ENCODE data around the gene RPS10.

RPS10 gene

GRCh38 chr6:34391473-34391785, 34.4 kb downstream of the RPS10 start:
- no peak for DNase-seq (ENCODE audit: low spot score)
- no peak for ATAC-seq (ENCODE audit: low read depth)
- Histone ChIP-seq H3K36me3 (ENCODE audit: low read depth) (peaks cover 2% of the 10 kb centered on the region; the same call in 1 of the 2 replicates), H3K27ac (ENCODE audit: poor library complexity, severe bottlenecking) (peak overlapping the region; percentile 84), H3K4me1 (ENCODE audit: insufficient read depth, poor library complexity, severe bottlenecking) (peaks cover 5% of the 10 kb centered on the region), H3K9me3 (ENCODE audit: severe bottlenecking) (no peaks in the 10 kb centered on the region), H3K4me3 (ENCODE audit: severe bottlenecking) (peak overlapping the region; percentile 95), H3K27me3 (ENCODE audit: insufficient read depth, poor library complexity, severe bottlenecking) (no peaks in the 10 kb centered on the region)
- TF ChIP-seq CTCF (IDR thresholded peaks at IDR 0.05; ENCODE audit: poor library complexity, severe bottlenecking), result no peak

DNA sequence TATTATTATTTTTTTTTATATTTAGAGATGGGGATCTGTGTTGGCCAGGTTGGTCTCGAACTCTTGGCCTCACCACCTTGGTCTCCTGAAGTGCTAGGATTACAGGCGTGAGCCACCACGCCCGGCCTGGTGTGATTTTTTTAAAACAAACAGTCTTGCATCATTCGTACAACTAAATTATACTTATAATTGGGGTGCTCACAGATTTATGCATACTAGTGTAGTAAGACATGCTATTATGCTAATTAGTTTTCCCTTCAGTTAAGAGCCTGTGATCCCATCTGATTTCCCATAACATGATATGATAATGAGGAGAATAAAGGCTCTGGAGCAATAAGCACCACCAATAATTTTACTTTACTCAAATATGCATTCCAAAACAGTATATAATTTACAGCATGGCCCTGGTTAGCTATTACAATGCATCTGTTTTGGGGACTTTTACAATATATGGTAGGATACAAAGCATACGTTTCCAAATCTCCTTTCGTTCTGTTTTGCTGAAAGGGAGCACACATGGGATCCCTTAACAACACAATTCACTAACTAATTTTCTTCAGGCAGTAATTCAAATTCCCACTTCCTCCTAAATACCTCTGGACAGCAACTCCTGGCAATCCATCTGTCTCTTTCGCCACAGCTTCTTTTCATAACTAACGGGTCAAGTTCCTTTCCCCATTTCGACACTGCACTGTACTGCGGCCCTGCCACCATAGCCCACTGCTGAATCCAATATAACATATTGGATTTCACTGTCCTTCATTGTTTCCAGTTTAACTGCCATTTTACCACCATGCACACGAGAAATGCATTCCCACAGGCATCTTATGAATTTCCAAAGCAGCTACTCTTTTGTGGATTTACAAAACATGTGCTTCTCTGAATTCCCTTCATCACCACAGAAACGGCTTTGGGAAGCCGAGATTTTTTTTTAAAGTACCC, 35.1 kb downstream of the RPS10 start:
- TF ChIP-seq CTCF (IDR thresholded peaks at IDR 0.05; ENCODE audit: poor library complexity, severe bottlenecking), result no peak
- DNase-seq (ENCODE audit: low spot score), result no peak
- no peaks in the 10 kb centered on the region for H3K27me3 ChIP-seq (ENCODE audit: insufficient read depth, poor library complexity, severe bottlenecking)
- peaks cover 2% of the 10 kb centered on the region; the same call in 1 of the 2 replicates for H3K36me3 ChIP-seq (ENCODE audit: low read depth)
- peaks cover 5% of the 10 kb centered on the region for H3K4me1 ChIP-seq (ENCODE audit: insufficient read depth, poor library complexity, severe bottlenecking)
- ATAC-seq (ENCODE audit: low read depth), result peak; percentile 34; the same call in 2 of the 3 replicates
- H3K4me3 ChIP-seq (ENCODE audit: severe bottlenecking), result peak overlapping the region; percentile 95
- peak overlapping the region; percentile 84 for H3K27ac ChIP-seq (ENCODE audit: poor library complexity, severe bottlenecking)
- H3K9me3 ChIP-seq (ENCODE audit: severe bottlenecking), result no peaks in the 10 kb centered on the region

GRCh38 chr6:34389034-34389433, 36.8 kb downstream of the RPS10 start:
- Histone ChIP-seq H3K27ac (ENCODE audit: poor library complexity, severe bottlenecking) (no peak overlapping the region), H3K4me3 (ENCODE audit: severe bottlenecking) (no peak overlapping the region), H3K9me3 (ENCODE audit: severe bottlenecking) (no peaks in the 10 kb centered on the region), H3K36me3 (ENCODE audit: low read depth) (peaks cover 2% of the 10 kb centered on the region; the same call in 1 of the 2 replicates), H3K27me3 (ENCODE audit: insufficient read depth, poor library complexity, severe bottlenecking) (no peaks in the 10 kb centered on the region), H3K4me1 (ENCODE audit: insufficient read depth, poor library complexity, severe bottlenecking) (peaks cover 5% of the 10 kb centered on the region)
- ATAC-seq (ENCODE audit: low read depth) (no peak), DNase-seq (ENCODE audit: low spot score) (no peak)
- no peak for TF ChIP-seq CTCF (IDR thresholded peaks at IDR 0.05; ENCODE audit: poor library complexity, severe bottlenecking)

DNA sequence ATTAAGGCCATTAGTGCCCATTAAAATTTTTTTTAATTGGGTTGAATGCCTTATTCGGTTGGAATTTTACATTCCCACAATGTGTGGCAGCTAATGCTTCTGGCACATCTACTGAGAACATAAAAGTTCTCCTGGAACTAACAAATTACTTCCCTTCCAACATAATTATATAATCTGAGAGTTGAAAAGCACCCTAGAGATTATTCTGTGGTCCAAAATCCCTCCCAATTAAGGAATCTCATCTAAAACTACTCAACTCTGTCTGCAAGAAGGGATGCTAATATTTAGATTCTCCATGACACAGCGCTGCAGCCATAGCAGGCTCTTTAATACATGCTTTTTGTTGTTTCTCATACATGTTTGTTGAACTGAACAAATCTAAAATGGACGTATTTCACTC, 37.4 kb downstream of the RPS10 start:
- H3K27ac ChIP-seq (ENCODE audit: poor library complexity, severe bottlenecking), result no peak overlapping the region
- no peak for DNase-seq (ENCODE audit: low spot score)

More for the DNA sequence above, 37.4 kb downstream of the RPS10 start:
- no peak for TF ChIP-seq CTCF (IDR thresholded peaks at IDR 0.05; ENCODE audit: poor library complexity, severe bottlenecking)
- H3K9me3 ChIP-seq (ENCODE audit: severe bottlenecking), result no peaks in the 10 kb centered on the region
- peaks cover 5% of the 10 kb centered on the region for H3K4me1 ChIP-seq (ENCODE audit: insufficient read depth, poor library complexity, severe bottlenecking)
- no peak overlapping the region for H3K4me3 ChIP-seq (ENCODE audit: severe bottlenecking)
- no peak for ATAC-seq (ENCODE audit: low read depth)
- H3K36me3 ChIP-seq (ENCODE audit: low read depth), result peaks cover 2% of the 10 kb centered on the region; the same call in 1 of the 2 replicates
- H3K27me3 ChIP-seq (ENCODE audit: insufficient read depth, poor library complexity, severe bottlenecking), result no peaks in the 10 kb centered on the region
